ENCODE data around the gene SPIN4.

DNA sequence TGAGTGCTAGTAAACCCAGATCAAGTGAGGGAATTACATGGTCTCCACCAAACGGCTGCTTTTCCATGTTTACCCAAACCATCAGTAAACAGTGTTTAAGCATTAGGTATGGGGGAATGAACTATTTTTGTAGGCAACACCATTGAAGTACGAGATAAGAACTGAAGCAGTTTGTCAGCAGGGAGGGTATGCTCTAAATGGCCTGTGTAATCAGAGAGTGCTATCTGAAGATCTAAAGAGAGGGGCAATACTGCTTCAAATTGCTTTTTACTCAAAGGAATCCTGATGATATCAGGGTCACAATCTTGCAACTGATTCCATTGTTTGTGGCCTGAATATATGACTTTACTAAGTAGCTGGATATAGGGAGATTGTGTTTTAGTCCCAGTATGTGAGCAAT is 10.4 kb upstream of the SPIN4 start:
- TF ChIP-seq CTCF (IDR thresholded peaks at IDR 0.05 in 4 of 5, conservative IDR thresholded peaks at IDR 0.05 in 1 of 5) (no peak), POLR2A (IDR thresholded peaks at IDR 0.05) (no peak)

Data from gastrocnemius medialis (tissue), 4 donors.